ENCODE results near the gene SHISA5. TPM values are rescaled to one million over a fixed set of nuclear protein-coding genes. Genes with fewer than 3 reads are reported as not detected.

SHISA5 gene
- total RNA-seq, 2 experiments from 2014 or later: 68.8 to 73.5 TPM

- no peak for DNase-seq
- peaks cover 9% of the 10 kb centered on the region for H3K4me1 Mint-ChIP-seq
- H3K9me3 Mint-ChIP-seq: no peaks in the 10 kb centered on the region
- H3K27me3 Mint-ChIP-seq: peaks cover 7% of the 10 kb centered on the region
- no peak overlapping the region for H3K4me3 Mint-ChIP-seq
- H3K36me3 Mint-ChIP-seq: peaks cover 8% of the 10 kb centered on the region
- no peak overlapping the region for H3K27ac Mint-ChIP-seq
These were observed 75.8 kb downstream of the SHISA5 start for GRCh38 chr3:48428088-48428571.

GRCh38 chr3:48427630-48427962 is 76.4 kb downstream of the SHISA5 start:
- peaks cover 8% of the 10 kb centered on the region for H3K36me3 Mint-ChIP-seq
- H3K27me3 Mint-ChIP-seq: peaks cover 7% of the 10 kb centered on the region
- H3K9me3 Mint-ChIP-seq: no peaks in the 10 kb centered on the region
- no peak for DNase-seq
- peaks cover 9% of the 10 kb centered on the region for H3K4me1 Mint-ChIP-seq
- no peak overlapping the region for H3K4me3 Mint-ChIP-seq
- H3K27ac Mint-ChIP-seq: no peak overlapping the region

DNA sequence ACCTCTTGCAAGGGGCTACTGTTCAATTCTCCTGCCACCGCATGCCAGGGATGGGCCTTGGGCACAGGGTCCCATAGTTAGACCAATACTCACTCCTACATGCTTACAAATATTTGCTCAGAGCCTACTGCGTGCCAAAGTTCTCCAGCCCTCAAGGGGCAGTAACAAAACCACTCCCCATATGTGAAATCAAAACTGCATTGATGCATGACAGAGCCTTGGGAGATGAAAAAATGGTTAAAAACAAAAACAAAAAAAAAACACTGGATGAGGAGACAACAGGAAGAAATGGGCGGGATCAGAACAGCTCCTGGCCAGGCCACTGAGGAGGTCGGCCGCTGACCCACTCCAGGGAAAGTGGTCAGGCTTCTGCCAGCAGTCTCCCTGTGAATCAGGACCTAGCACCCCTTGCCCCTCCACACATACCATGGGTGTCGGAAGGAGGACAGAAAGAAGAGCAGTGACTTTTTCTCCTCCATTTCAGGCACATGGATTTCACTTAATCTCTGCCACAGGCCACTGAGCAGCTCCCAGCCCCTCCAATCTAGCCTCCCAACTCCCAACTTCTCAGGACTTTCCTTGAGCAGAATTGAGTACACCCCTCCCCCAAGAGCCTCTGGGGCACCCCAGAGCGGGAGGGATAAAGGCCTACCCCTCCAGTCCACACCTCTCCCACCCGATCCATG is 76.9 kb downstream of the SHISA5 start:
- no peak overlapping the region for H3K27ac Mint-ChIP-seq
- no peak overlapping the region for H3K4me3 Mint-ChIP-seq
- no peaks in the 10 kb centered on the region for H3K9me3 Mint-ChIP-seq

GRCh38 chr3:48426401-48426909 is 77.5 kb downstream of the SHISA5 start:
- Mint-ChIP-seq H3K27me3 (peaks cover 7% of the 10 kb centered on the region), H3K9me3 (no peaks in the 10 kb centered on the region), H3K4me3 (no peak overlapping the region), H3K36me3 (peaks cover 6% of the 10 kb centered on the region), H3K27ac (no peak overlapping the region), H3K4me1 (peaks cover 9% of the 10 kb centered on the region)
- no peak for DNase-seq

More for the DNA sequence above, 76.9 kb downstream of the SHISA5 start:
- peaks cover 7% of the 10 kb centered on the region for H3K27me3 Mint-ChIP-seq
- H3K4me1 Mint-ChIP-seq: peaks cover 9% of the 10 kb centered on the region
- no peak for DNase-seq
- H3K36me3 Mint-ChIP-seq: peaks cover 8% of the 10 kb centered on the region

DNA sequence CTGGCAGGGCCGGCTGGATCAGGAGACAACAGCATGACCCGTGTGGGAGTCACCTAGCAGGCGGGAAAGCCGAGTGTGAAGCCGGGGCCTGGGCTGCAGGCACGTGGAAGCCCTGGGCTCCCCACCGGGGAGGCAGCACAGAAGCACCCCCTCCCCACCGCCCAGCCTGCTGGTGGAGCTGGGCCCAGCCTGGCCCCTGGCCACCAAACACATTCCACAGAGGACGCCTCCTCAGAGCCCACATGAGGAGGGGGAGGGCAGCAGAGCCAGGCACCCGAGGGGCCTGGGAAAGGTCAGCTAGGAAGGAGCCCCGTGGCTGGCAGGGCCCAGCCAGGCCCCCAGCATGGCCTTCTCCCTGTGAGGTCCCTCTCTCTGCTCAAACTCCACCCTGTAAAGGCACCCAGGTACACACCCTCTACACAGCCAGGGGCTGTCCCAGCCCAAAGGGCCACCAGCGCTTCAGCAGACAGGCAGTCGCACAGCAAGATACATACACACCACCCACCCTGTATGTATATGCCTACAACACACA is 78.6 kb downstream of the SHISA5 start:
- H3K27ac Mint-ChIP-seq: no peak overlapping the region
- peaks cover 7% of the 10 kb centered on the region for H3K27me3 Mint-ChIP-seq
- no peaks in the 10 kb centered on the region for H3K36me3 Mint-ChIP-seq
- H3K4me3 Mint-ChIP-seq: no peak overlapping the region
- peaks cover 6% of the 10 kb centered on the region for H3K4me1 Mint-ChIP-seq
- H3K9me3 Mint-ChIP-seq: no peaks in the 10 kb centered on the region
- no peak for DNase-seq

DNA sequence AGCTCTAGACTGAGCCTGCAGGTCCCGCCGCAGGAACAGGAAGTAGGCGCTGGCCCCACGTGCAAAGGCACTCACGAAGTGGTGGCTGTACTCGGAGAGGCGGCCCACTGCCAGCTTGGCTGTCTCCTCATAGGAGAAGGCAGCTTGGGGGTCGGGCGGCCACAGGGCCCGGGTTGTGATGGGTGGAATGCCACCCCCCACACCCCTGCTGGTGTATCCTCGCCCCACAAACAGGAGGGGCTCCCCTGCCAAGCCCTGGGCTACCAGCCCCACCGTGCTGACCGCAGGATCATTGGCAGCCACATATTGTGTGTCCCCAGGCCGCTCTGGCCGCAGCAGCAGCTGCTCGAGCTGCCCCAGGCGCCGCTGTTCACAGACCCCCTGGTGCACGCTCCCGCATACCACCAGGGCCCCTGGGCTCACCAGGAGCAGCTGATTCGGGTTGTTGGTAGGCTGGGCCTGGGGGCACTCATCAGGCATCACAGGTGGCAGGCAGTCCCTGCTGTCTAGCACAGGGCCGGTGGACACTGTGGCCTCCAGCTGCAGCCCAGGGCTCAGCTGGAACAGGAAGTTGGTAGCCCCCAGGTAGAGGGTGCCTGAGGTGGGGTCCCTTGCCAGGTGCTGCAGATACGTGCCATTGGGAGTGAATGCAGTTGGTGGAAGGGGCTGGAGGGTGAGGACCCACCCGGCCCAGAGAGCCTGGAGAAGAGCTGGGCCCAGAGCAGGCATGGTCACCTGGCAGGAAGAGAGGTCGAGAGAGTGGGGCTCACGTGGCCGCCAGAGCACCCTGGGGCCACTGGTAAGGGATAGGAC is 79.9 kb downstream of the SHISA5 start:
- H3K4me3 Mint-ChIP-seq: no peak overlapping the region
- H3K4me1 Mint-ChIP-seq: no peaks in the 10 kb centered on the region
- no peaks in the 10 kb centered on the region for H3K9me3 Mint-ChIP-seq
- H3K27me3 Mint-ChIP-seq: peaks cover 7% of the 10 kb centered on the region
- no peak overlapping the region for H3K27ac Mint-ChIP-seq
- DNase-seq: no peak
- H3K36me3 Mint-ChIP-seq: no peaks in the 10 kb centered on the region

- H3K27ac Mint-ChIP-seq: no peak overlapping the region
- H3K9me3 Mint-ChIP-seq: no peaks in the 10 kb centered on the region
- no peak for DNase-seq
- H3K27me3 Mint-ChIP-seq: peaks cover 7% of the 10 kb centered on the region
- no peaks in the 10 kb centered on the region for H3K4me1 Mint-ChIP-seq
- H3K36me3 Mint-ChIP-seq: no peaks in the 10 kb centered on the region
- H3K4me3 Mint-ChIP-seq: no peak overlapping the region
These were observed 80.6 kb downstream of the SHISA5 start for GRCh38 chr3:48423241-48423882.

GRCh38 chr3:48422681-48423080 is 81.3 kb downstream of the SHISA5 start:
- H3K27ac Mint-ChIP-seq: no peak overlapping the region

DNA sequence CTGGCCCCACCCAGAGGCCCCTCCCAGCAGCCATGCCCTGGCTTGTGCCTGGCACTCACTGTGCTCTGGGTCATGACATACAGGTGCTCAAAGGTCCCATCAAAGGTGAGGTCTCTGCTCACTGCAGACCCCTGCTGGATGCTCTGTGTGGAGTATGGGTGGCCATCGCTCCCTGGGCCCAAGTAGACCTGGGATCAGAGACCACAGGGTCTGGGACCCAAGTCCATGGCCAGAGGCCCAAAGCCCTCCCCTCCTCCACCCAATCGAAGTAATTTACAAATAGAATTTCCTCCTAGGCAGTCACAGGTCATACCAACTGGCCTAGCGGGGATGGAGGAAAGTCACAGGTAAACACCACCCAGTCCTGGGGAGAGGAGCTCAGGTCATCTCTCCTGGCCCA is 81.7 kb downstream of the SHISA5 start:
- H3K4me3 Mint-ChIP-seq: no peak overlapping the region
- no peak for DNase-seq
- no peaks in the 10 kb centered on the region for H3K4me1 Mint-ChIP-seq

More at GRCh38 chr3:48422681-48423080, 81.3 kb downstream of the SHISA5 start:
- no peaks in the 10 kb centered on the region for H3K9me3 Mint-ChIP-seq
- no peaks in the 10 kb centered on the region for H3K36me3 Mint-ChIP-seq
- DNase-seq: no peak
- H3K4me3 Mint-ChIP-seq: no peak overlapping the region
- peaks cover under 1% of the 10 kb centered on the region for H3K27me3 Mint-ChIP-seq
- no peaks in the 10 kb centered on the region for H3K4me1 Mint-ChIP-seq

DNA sequence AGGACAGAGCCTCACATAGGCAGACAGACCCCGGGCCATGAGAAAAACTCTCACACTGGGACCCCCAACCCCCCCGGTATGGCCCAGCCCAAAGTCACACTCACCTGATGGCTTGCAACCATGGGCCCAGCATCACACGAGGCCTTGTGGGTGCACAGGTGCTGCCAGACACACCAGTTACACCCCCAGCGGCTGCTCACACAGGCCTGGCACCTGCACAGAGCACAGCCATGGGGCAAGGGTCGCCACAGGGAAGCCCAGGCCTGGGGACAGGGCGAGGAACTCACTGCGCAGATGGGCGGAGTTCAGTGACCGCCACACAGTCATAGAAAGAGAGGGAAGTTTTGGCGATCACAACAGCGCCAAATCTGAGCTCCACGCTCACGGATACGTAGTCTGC is 83.4 kb downstream of the SHISA5 start:
- DNase-seq: no peak
- H3K4me3 Mint-ChIP-seq: no peak overlapping the region
- no peak overlapping the region for H3K27ac Mint-ChIP-seq
- no peaks in the 10 kb centered on the region for H3K36me3 Mint-ChIP-seq
- no peaks in the 10 kb centered on the region for H3K9me3 Mint-ChIP-seq
- no peaks in the 10 kb centered on the region for H3K4me1 Mint-ChIP-seq
- H3K27me3 Mint-ChIP-seq: no peaks in the 10 kb centered on the region

More for the DNA sequence above, 81.7 kb downstream of the SHISA5 start:
- Mint-ChIP-seq H3K27me3 (no peaks in the 10 kb centered on the region), H3K9me3 (no peaks in the 10 kb centered on the region), H3K27ac (no peak overlapping the region), H3K36me3 (no peaks in the 10 kb centered on the region)

- no peaks in the 10 kb centered on the region for H3K27me3 Mint-ChIP-seq
- no peak for DNase-seq
- H3K27ac Mint-ChIP-seq: no peak overlapping the region
- no peak overlapping the region for H3K4me3 Mint-ChIP-seq
- H3K4me1 Mint-ChIP-seq: no peaks in the 10 kb centered on the region
- no peaks in the 10 kb centered on the region for H3K9me3 Mint-ChIP-seq
- no peaks in the 10 kb centered on the region for H3K36me3 Mint-ChIP-seq
These were observed 84.4 kb downstream of the SHISA5 start for GRCh38 chr3:48419597-48419996.

DNA sequence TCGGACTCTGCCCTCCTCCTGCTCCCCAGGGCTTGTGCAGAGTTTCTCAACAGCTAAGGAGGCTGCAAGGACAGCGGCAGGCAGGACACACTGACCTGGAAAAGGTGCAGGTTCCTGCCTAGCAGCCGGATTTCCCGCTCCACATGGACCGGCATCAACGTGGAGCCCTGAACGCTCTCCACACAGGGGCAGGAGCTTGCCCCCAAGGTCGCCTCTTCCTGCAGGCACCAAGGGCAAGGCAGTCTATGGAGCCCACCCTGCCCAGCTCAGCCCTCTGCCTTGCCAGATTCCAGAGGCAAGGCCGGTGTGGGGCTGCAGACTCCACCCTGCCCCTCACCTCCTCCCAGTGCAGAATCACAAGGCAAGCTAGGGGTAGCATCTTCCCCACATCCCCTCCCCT is 84.8 kb downstream of the SHISA5 start:
- Mint-ChIP-seq H3K27me3 (no peaks in the 10 kb centered on the region), H3K4me3 (no peak overlapping the region), H3K4me1 (no peaks in the 10 kb centered on the region)

GRCh38 chr3:48418651-48419050 is 85.3 kb downstream of the SHISA5 start:
- Mint-ChIP-seq H3K27me3 (no peaks in the 10 kb centered on the region), H3K4me3 (no peak overlapping the region), H3K9me3 (no peaks in the 10 kb centered on the region), H3K27ac (no peak overlapping the region), H3K4me1 (no peaks in the 10 kb centered on the region), H3K36me3 (no peaks in the 10 kb centered on the region)
- DNase-seq: no peak

More for the DNA sequence above, 84.8 kb downstream of the SHISA5 start:
- H3K36me3 Mint-ChIP-seq: no peaks in the 10 kb centered on the region
- no peak overlapping the region for H3K27ac Mint-ChIP-seq
- H3K9me3 Mint-ChIP-seq: no peaks in the 10 kb centered on the region
- no peak for DNase-seq

DNA sequence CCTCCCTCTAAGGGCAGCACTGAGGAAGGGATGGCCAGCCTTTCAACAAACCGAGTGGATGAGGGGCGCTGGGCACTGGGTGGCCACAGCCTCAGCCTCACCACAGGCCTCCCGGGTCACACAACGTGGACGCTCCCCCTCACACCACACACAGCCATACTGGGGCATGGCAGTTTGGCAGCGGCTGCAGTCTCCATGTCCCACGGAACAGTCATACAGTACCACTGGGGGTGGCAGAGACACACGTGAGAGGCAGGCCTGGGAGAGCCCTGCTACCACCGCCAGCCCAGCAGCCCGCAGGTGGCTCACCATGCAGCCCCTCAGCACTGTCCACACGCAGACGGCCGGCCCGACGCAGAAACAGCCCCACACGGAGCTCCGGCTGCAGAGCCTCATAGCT is 85.8 kb downstream of the SHISA5 start:
- Mint-ChIP-seq H3K4me1 (no peaks in the 10 kb centered on the region), H3K27ac (no peak overlapping the region), H3K4me3 (no peak overlapping the region), H3K9me3 (no peaks in the 10 kb centered on the region), H3K36me3 (no peaks in the 10 kb centered on the region), H3K27me3 (no peaks in the 10 kb centered on the region)
- no peak for DNase-seq
